T-helper 1 cell treated with Interleukin-12 subunit alpha and Interleukin-12 subunit beta and Interleukin-4 antibody, amounts not matched to agents 30 μg/mL and 1 μg/mL, for 36 hours (primary cell): Measurements from ENCODE around the gene ZNF341.

Source experiments
- H3K27ac Mint-ChIP-seq: one replicate; pipeline ENCODE4 v1.8.0; 2021; ENCODE audit warnings: mild to moderate bottlenecking, mixed read lengths
- H3K27me3 Mint-ChIP-seq: one replicate; pipeline ENCODE4 v1.8.0; 2021; ENCODE audit warnings: low read depth, mixed read lengths
- H3K36me3 Mint-ChIP-seq: one replicate; pipeline ENCODE4 v1.8.0; 2021; ENCODE audit warnings: low read depth, mixed read lengths
- H3K4me1 Mint-ChIP-seq: one replicate; pipeline ENCODE4 v1.8.0; 2021; ENCODE audit warnings: low read depth, mixed read lengths
- H3K4me3 Mint-ChIP-seq: one replicate; pipeline ENCODE4 v1.8.0; 2021; ENCODE audit warnings: mild to moderate bottlenecking, moderate library complexity, mixed read lengths
- H3K9me3 Mint-ChIP-seq: one replicate; pipeline ENCODE4 v1.8.0; 2021; ENCODE audit warnings: mixed read lengths

The ZNF341 gene

DNA sequence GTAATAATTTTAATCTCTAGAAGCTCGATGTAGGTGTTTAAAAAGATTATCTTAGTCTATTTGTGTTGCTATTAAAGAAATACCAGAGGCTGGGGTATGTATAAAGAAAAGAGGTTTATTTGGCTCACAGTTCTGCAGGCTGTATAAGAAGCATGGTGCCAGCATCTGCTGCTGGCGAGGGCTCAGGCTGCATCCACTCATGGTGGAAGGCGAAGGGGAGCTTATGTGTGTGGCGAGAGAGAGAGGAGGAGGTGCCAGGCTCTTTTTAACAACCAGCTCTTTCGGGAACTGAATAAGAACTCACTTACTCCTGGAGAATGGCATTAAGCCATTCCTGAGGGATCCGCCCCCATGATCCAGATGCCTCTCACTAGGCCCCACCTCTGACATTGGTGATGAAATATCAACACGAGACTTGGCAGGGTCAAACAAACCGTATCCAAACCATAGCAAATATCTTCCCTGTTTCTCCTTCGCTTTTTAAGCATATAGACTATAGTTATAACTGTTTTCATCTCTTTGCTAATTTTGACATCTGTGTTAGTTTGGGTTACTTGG is 103.9 kb downstream of the ZNF341 start:
- Mint-ChIP-seq H3K4me3 (no peak overlapping the region), H3K9me3 (no peaks in the 10 kb centered on the region), H3K4me1 (peaks cover 34% of the 10 kb centered on the region)

GRCh38 chr20:33836277-33836676 is 104.5 kb downstream of the ZNF341 start:
- H3K4me1 Mint-ChIP-seq, result peaks cover 36% of the 10 kb centered on the region
- H3K4me3 Mint-ChIP-seq, result no peak overlapping the region
- no peak overlapping the region for H3K27ac Mint-ChIP-seq
- H3K27me3 Mint-ChIP-seq, result no peaks in the 10 kb centered on the region
- H3K36me3 Mint-ChIP-seq, result peaks cover 18% of the 10 kb centered on the region
- H3K9me3 Mint-ChIP-seq, result no peaks in the 10 kb centered on the region

More for the DNA sequence above, 103.9 kb downstream of the ZNF341 start:
- Mint-ChIP-seq H3K27ac (no peak overlapping the region), H3K36me3 (peaks cover 18% of the 10 kb centered on the region), H3K27me3 (no peaks in the 10 kb centered on the region)

DNA sequence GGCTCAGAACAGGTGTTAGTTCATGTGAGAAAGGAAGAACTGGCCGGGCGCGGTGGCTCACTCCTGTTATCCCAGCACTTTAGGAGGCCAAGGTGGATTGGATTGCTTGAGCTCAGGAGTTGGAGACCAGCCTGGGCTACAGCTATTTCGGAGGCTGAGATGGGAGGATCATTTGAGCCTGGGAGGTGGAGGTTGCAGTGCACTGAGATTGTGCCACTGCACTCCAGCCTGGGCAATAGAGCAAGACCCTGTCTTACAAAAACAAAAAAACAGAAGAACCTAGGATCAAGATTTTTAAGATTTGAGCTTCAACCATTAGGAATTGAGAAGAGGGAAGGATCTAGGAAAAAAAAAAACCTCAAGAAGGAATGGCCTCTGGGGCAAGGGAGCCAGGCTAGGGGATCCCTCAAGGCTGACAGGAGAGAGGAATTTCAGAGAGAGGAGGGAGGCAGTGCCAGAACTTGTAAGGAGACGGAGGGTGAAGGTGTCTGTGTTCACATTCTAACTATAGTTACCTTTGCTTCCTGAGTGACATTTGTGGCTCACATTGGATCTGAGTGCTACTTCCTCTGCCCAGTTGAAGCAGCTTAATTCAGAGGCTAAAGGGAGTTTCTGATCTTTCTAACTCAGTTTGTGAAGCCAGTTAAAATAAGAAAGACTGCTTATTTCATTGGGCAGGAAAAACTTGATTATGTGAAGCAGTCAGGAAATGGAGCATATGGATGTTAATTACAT is 105.5 kb downstream of the ZNF341 start:
- no peak overlapping the region for H3K4me3 Mint-ChIP-seq
- H3K4me1 Mint-ChIP-seq, result peaks cover 45% of the 10 kb centered on the region

GRCh38 chr20:33838035-33838864 is 106.5 kb downstream of the ZNF341 start:
- H3K27me3 Mint-ChIP-seq, result no peaks in the 10 kb centered on the region
- no peak overlapping the region for H3K27ac Mint-ChIP-seq
- H3K9me3 Mint-ChIP-seq, result no peaks in the 10 kb centered on the region
- H3K4me1 Mint-ChIP-seq, result peaks cover 51% of the 10 kb centered on the region
- H3K4me3 Mint-ChIP-seq, result no peak overlapping the region
- peaks cover 11% of the 10 kb centered on the region for H3K36me3 Mint-ChIP-seq

More for the DNA sequence above, 105.5 kb downstream of the ZNF341 start:
- Mint-ChIP-seq H3K27ac (peak overlapping the region; percentile 54), H3K36me3 (peaks cover 16% of the 10 kb centered on the region), H3K9me3 (no peaks in the 10 kb centered on the region), H3K27me3 (no peaks in the 10 kb centered on the region)

DNA sequence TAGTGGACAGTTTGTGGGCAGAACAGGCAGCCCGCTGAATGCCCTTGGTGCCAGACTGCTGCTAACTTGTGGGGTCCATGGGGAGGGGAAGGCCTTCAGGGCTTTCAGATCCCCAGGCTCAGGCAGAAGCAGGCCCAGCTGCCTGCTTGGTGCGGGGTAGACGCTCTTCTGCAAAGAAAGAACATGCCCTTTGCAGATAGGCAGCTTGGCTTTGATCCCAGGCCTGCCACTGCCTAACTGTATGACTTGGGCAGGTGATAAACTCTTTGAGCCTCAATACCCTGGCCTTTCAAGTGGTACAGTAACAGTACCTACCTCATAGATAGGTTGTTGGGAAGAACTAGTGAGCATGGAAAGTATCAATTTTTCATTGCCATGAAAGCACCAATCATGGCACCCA is 107.8 kb downstream of the ZNF341 start:
- Mint-ChIP-seq H3K27me3 (no peaks in the 10 kb centered on the region), H3K9me3 (no peaks in the 10 kb centered on the region), H3K4me1 (peaks cover 58% of the 10 kb centered on the region), H3K27ac (no peak overlapping the region), H3K4me3 (no peak overlapping the region), H3K36me3 (peaks cover 4% of the 10 kb centered on the region)

GRCh38 chr20:33840160-33840559 is 108.4 kb downstream of the ZNF341 start:
- Mint-ChIP-seq H3K4me1 (peaks cover 56% of the 10 kb centered on the region), H3K27ac (no peak overlapping the region), H3K36me3 (peaks cover 2% of the 10 kb centered on the region), H3K9me3 (no peaks in the 10 kb centered on the region), H3K27me3 (no peaks in the 10 kb centered on the region), H3K4me3 (no peak overlapping the region)

GRCh38 chr20:33840759-33841435 is 109.1 kb downstream of the ZNF341 start:
- no peaks in the 10 kb centered on the region for H3K27me3 Mint-ChIP-seq
- peaks cover 61% of the 10 kb centered on the region for H3K4me1 Mint-ChIP-seq
- no peaks in the 10 kb centered on the region for H3K36me3 Mint-ChIP-seq
- H3K27ac Mint-ChIP-seq, result no peak overlapping the region
- no peaks in the 10 kb centered on the region for H3K9me3 Mint-ChIP-seq
- no peak overlapping the region for H3K4me3 Mint-ChIP-seq

DNA sequence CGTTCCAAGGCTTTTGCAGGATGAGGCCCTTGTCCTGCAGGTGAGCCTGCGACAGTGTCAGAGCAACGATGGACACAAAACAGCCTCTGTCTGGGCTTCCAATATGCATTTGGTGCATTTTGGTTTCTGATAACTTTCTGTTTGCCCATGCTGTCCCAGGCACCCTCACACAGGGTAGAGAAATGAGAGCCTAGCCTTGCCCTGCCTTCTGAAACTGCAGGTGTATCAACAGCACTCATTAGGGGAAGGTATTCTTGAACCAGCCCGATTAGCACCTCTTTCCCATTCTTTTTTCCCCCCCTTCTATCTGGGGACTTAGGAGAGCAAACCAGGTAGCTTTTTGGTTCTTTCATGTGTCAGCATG is 109.6 kb downstream of the ZNF341 start:
- Mint-ChIP-seq H3K27ac (peak overlapping the region; percentile 3), H3K4me3 (no peak overlapping the region), H3K4me1 (peaks cover 64% of the 10 kb centered on the region), H3K27me3 (no peaks in the 10 kb centered on the region), H3K36me3 (peaks cover 3% of the 10 kb centered on the region), H3K9me3 (no peaks in the 10 kb centered on the region)
